SK-N-SH treated with all-trans-retinoic acid at 6 μM for 48 hours (cell line): ENCODE data around the gene FCAR.

Source experiments
- GLIS3 ChIP-seq: fragments of 250-450 bp; sonication (Bioruptor Pico); IDR thresholded peaks from 2 replicates; pipeline ENCODE4 v1.5.0; 2020; ENCODE audit warnings: mild to moderate bottlenecking, moderate library complexity
- RARB ChIP-seq: fragments of 250-450 bp; sonication (Bioruptor Pico); IDR thresholded peaks from 2 replicates; pipeline ENCODE4 v1.8.0; 2021; ENCODE audit warnings: mild to moderate bottlenecking, moderate library complexity
- ZFP30 ChIP-seq: fragments of 450-650 bp; formaldehyde crosslinking; IDR thresholded peaks from 2 replicates; pipeline ENCODE4 v1.5.0; 2022; ENCODE audit warnings: mild to moderate bottlenecking, moderate library complexity
- TF ChIP-seq, protein P1 (sequence below): fragments of 250-450 bp; sonication (Bioruptor Pico); IDR thresholded peaks from 2 replicates; pipeline ENCODE4 v1.5.1; 2020; ENCODE audit warnings: low read depth, mild to moderate bottlenecking, moderate library complexity
- TF ChIP-seq, protein P2 (sequence below): fragments of 250-450 bp; sonication (Bioruptor Pico); IDR thresholded peaks from 2 replicates; pipeline ENCODE4 v1.8.0; 2021; ENCODE audit warnings: low read depth, mild to moderate bottlenecking, moderate library complexity, borderline replicate concordance
- TF ChIP-seq, protein P3 (sequence below): fragments of 250-450 bp; sonication (Bioruptor Pico); IDR thresholded peaks from 2 replicates; pipeline ENCODE4 v1.5.1; 2021; ENCODE audit warnings: mild to moderate bottlenecking, moderate library complexity

DNA sequence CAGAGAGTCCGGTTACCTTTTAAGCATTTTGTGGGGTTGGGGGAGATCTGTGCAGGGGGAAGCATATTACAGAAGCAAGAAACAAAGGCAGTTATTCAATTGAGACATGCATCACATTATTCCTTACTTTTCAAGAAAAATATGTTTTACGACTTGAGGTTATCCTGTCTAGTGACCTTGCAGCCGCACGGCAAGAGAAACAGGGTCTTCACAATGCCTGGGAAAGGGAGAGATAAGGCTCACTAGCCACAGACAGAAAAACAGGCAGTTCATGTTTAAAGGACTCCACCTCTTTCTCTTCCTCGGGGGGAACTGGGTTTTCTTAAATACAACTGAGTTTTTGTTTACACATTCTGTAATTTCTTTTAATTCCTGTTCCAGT is 31.4 kb downstream of the FCAR start:
- TF ChIP-seq, protein P1, sequence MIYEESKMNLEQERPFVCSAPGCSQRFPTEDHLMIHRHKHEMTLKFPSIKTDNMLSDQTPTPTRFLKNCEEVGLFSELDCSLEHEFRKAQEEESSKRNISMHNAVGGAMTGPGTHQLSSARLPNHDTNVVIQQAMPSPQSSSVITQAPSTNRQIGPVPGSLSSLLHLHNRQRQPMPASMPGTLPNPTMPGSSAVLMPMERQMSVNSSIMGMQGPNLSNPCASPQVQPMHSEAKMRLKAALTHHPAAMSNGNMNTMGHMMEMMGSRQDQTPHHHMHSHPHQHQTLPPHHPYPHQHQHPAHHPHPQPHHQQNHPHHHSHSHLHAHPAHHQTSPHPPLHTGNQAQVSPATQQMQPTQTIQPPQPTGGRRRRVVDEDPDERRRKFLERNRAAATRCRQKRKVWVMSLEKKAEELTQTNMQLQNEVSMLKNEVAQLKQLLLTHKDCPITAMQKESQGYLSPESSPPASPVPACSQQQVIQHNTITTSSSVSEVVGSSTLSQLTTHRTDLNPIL (CRISPR knock-in tag) = no peak
- no peak for TF ChIP-seq GLIS3
- no peak for TF ChIP-seq RARB (CRISPR knock-in tag)
- TF ChIP-seq, protein P2, sequence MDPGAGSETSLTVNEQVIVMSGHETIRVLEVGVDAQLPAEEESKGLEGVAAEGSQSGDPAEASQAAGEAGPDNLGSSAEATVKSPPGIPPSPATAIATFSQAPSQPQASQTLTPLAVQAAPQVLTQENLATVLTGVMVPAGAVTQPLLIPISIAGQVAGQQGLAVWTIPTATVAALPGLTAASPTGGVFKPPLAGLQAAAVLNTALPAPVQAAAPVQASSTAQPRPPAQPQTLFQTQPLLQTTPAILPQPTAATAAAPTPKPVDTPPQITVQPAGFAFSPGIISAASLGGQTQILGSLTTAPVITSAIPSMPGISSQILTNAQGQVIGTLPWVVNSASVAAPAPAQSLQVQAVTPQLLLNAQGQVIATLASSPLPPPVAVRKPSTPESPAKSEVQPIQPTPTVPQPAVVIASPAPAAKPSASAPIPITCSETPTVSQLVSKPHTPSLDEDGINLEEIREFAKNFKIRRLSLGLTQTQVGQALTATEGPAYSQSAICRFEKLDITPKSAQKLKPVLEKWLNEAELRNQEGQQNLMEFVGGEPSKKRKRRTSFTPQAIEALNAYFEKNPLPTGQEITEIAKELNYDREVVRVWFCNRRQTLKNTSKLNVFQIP (CRISPR knock-in tag) = no peak
- TF ChIP-seq ZFP30 (CRISPR knock-in tag) = no peak
- TF ChIP-seq, protein P3, sequence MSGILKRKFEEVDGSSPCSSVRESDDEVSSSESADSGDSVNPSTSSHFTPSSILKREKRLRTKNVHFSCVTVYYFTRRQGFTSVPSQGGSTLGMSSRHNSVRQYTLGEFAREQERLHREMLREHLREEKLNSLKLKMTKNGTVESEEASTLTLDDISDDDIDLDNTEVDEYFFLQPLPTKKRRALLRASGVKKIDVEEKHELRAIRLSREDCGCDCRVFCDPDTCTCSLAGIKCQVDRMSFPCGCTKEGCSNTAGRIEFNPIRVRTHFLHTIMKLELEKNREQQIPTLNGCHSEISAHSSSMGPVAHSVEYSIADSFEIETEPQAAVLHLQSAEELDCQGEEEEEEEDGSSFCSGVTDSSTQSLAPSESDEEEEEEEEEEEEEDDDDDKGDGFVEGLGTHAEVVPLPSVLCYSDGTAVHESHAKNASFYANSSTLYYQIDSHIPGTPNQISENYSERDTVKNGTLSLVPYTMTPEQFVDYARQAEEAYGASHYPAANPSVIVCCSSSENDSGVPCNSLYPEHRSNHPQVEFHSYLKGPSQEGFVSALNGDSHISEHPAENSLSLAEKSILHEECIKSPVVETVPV = no peak
